Nephron (organoid): ENCODE data around the gene WNT7A.

Source experiments
- H3K27ac Mint-ChIP-seq, 3 experiments: 2 replicates each; pipeline ENCODE4 v1.8.0; 2020; ENCODE audit warnings: mixed read lengths in 3 of 3, mild to moderate bottlenecking in 2 of 3, moderate library complexity in 1 of 3
- H3K27me3 Mint-ChIP-seq: 2 replicates; pipeline ENCODE4 v1.8.0; 2021; ENCODE audit warnings: low read depth, mild to moderate bottlenecking, moderate library complexity, mixed read lengths
- H3K36me3 Mint-ChIP-seq: 2 replicates; pipeline ENCODE4 v1.8.0; 2020; ENCODE audit warnings: low read depth, mixed read lengths
- H3K4me1 Mint-ChIP-seq: 2 replicates; pipeline ENCODE4 v1.8.0; 2020; ENCODE audit warnings: mixed read lengths
- H3K4me3 Mint-ChIP-seq, 3 experiments: 2 replicates each; pipeline ENCODE4 v1.8.0; 2020; ENCODE audit warnings: mild to moderate bottlenecking in 3 of 3, mixed read lengths in 3 of 3, moderate library complexity in 2 of 3
- H3K9me3 Mint-ChIP-seq: 2 replicates; pipeline ENCODE4 v1.8.0; 2020; ENCODE audit warnings: mixed read lengths
- CTCF ChIP-seq, 3 experiments: fragments of 200-600 bp; sonication (generic); IDR thresholded peaks; one replicate each; pipeline ENCODE4 v1.5.0; 2021; ENCODE audit warnings: antibody characterized with exemption in 3 of 3; ENCODE audit not compliant: unreplicated experiment in 3 of 3

WNT7A gene

GRCh38 chr3:13853256-13853977, 26.5 kb downstream of the WNT7A start:
- TF ChIP-seq CTCF (IDR thresholded peaks at IDR 0.05; ENCODE audit: unreplicated experiment in 3 of 3): no peak
- Mint-ChIP-seq H3K9me3 (no peaks in the 10 kb centered on the region), H3K27me3 (peaks cover 41% of the 10 kb centered on the region), H3K4me3 (no peak overlapping the region), H3K27ac (no peak overlapping the region), H3K36me3 (no peaks in the 10 kb centered on the region), H3K4me1 (no peaks in the 10 kb centered on the region)

GRCh38 chr3:13852638-13853009, 27.2 kb downstream of the WNT7A start:
- Mint-ChIP-seq H3K4me1 (no peaks in the 10 kb centered on the region), H3K27me3 (peaks cover 37% of the 10 kb centered on the region), H3K36me3 (no peaks in the 10 kb centered on the region), H3K4me3 (no peak overlapping the region), H3K27ac (no peak overlapping the region), H3K9me3 (no peaks in the 10 kb centered on the region)
- TF ChIP-seq CTCF (IDR thresholded peaks at IDR 0.05; ENCODE audit: unreplicated experiment in 3 of 3): no peak

GRCh38 chr3:13851997-13852637, 27.8 kb downstream of the WNT7A start:
- Mint-ChIP-seq H3K27me3 (peaks cover 36% of the 10 kb centered on the region), H3K27ac (no peak overlapping the region), H3K36me3 (no peaks in the 10 kb centered on the region), H3K4me1 (no peaks in the 10 kb centered on the region), H3K4me3 (no peak overlapping the region), H3K9me3 (no peaks in the 10 kb centered on the region)
- TF ChIP-seq CTCF (IDR thresholded peaks at IDR 0.05; ENCODE audit: unreplicated experiment in 3 of 3): no peak

GRCh38 chr3:13851091-13851849, 28.6 kb downstream of the WNT7A start:
- Mint-ChIP-seq H3K4me3 (no peak overlapping the region), H3K27me3 (peaks cover 30% of the 10 kb centered on the region), H3K27ac (no peak overlapping the region), H3K4me1 (no peaks in the 10 kb centered on the region), H3K36me3 (no peaks in the 10 kb centered on the region), H3K9me3 (no peaks in the 10 kb centered on the region)
- no peak for TF ChIP-seq CTCF (IDR thresholded peaks at IDR 0.05; ENCODE audit: unreplicated experiment in 3 of 3)

- no peak for TF ChIP-seq CTCF (IDR thresholded peaks at IDR 0.05; ENCODE audit: unreplicated experiment in 3 of 3)
- H3K9me3 Mint-ChIP-seq: no peaks in the 10 kb centered on the region
- H3K27ac Mint-ChIP-seq: no peak overlapping the region
- H3K4me3 Mint-ChIP-seq: no peak overlapping the region
- peaks cover 29% of the 10 kb centered on the region for H3K27me3 Mint-ChIP-seq
- H3K36me3 Mint-ChIP-seq: no peaks in the 10 kb centered on the region
- no peaks in the 10 kb centered on the region for H3K4me1 Mint-ChIP-seq
These were observed 29.5 kb downstream of the WNT7A start for GRCh38 chr3:13850161-13850945.
